GM13977 (cell line): Measurements from ENCODE around the gene SHCBP1L.

Experiments used
- DNase-seq: peaks from one replicate; pipeline ENCODE4 v3.0.0; 2012; ENCODE audit warnings: low spot score
- in situ Hi-C: fragments of 300-500 bp; cut with MboI; formaldehyde crosslinking; loops from one replicate; pipeline ENCODE4 v1.12.0; 2022; ENCODE audit warnings: low sequenced_read_pairs, low pct_unique_long_range_greater_than_20kb, mixed read lengths, inconsistent platforms; ENCODE audit not compliant: unreplicated experiment
- TF ChIP-seq, protein P1 (sequence below): IDR thresholded peaks from 2 replicates; pipeline ENCODE4 v1.5.1; 2012; ENCODE audit warnings: mild to moderate bottlenecking, control low read depth; ENCODE audit not compliant: insufficient read depth; ENCODE audit errors: extremely low read depth, missing control alignments

Gene SHCBP1L

DNA sequence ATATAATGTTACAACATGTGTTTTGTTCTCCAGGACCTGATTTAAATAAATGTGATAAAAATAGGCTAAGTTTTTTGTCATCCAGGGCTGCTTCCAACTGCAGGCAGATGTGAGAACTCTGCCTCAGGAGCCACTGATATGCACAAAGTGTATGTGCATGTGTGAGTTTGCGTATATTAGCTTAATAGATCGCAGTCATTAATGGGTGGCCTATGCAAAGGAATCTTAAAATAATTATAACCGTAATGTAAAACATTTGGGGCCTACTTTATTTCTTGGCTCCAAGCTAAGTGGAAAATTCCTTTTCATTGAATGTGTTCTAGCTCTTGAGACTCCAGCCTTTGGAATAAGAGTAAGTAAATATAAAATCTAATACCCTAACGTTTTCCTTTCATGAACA, 97.1 kb downstream of the SHCBP1L start:
- DNase-seq, result no peak
- in situ Hi-C loops, result no loop called here
- TF ChIP-seq, protein P1, sequence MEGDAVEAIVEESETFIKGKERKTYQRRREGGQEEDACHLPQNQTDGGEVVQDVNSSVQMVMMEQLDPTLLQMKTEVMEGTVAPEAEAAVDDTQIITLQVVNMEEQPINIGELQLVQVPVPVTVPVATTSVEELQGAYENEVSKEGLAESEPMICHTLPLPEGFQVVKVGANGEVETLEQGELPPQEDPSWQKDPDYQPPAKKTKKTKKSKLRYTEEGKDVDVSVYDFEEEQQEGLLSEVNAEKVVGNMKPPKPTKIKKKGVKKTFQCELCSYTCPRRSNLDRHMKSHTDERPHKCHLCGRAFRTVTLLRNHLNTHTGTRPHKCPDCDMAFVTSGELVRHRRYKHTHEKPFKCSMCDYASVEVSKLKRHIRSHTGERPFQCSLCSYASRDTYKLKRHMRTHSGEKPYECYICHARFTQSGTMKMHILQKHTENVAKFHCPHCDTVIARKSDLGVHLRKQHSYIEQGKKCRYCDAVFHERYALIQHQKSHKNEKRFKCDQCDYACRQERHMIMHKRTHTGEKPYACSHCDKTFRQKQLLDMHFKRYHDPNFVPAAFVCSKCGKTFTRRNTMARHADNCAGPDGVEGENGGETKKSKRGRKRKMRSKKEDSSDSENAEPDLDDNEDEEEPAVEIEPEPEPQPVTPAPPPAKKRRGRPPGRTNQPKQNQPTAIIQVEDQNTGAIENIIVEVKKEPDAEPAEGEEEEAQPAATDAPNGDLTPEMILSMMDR, result no peak

DNA sequence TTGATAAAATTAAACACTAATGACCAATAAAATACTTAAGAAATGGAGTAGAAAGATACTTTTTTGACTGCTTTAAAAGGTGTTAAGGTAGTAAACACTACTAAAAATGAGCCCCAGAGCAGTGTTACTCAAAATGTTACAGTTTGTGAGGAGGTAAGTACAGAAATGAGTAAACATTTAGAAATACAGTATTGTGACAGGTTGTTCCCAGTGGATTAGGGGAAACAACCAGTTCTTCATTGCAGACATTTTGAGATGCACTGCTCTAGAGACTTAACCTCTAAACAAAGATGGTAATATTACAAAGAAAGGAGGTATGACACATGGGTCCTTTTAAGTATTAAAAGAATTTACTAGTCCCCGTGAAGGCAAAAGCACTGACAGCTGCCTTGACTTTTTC, 101.1 kb downstream of the SHCBP1L start:
- no peak for DNase-seq
- TF ChIP-seq, protein P1, result no peak
- in situ Hi-C loops, result no loop called here

DNA sequence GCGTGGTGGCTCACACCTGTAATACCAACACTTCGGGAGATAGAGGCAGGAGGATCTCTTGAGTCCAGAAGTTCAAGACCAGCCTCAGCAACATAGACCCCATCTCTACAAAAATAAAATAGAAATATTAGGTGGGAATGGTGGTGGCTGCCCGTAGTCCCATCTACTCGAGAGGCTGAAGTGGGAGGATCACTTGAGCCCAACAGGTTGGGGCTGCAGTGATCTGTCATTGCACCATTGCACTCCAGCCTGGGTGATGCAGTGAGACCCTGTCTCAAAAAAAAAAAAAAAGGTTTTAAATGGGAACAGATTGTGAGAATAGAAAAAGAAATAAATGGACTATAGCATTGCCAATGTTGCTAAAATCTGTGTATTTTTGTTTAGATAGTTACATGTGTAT, 102.6 kb downstream of the SHCBP1L start:
- no peak for DNase-seq
- TF ChIP-seq, protein P1, result no peak
- in situ Hi-C loops, result no loop called here
